GM12892 (cell line): ENCODE measurements around the gene VTI1B.

Experiments used
- POLR2A ChIP-seq: IDR thresholded peaks from 2 replicates; pipeline ENCODE4 v1.6.1; 2011; ENCODE audit warnings: low read depth, low read length, control low read depth
- TAF1 ChIP-seq: IDR thresholded peaks from 2 replicates; pipeline ENCODE4 v1.6.1; 2011; ENCODE audit warnings: low read depth, mild to moderate bottlenecking, control low read depth, low read length, borderline replicate concordance

DNA sequence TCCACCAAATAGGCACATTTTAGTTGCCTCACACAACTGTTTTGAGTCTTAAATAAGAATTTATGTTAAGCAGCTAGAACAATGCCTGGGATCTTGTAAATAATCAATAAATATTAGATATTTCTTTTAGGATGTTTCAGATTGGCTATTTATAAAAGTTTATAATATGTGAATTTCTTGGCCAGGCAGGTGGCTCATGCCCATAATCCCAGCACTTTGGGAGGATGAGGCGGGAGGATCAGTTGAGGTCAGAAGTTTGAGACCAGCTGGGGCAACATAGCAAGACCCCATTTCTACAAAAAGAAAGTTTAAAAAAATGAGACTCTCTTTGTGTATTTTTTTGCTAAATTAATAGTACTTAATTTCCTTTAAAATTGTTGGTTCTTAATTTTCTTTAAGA, 33.0 kb downstream of the VTI1B start:
- no peak for TF ChIP-seq POLR2A
- TF ChIP-seq TAF1: no peak
